Psoas muscle (tissue), 8 donors: Measurements from ENCODE around the gene HAPLN3. TPM values are rescaled to one million over a fixed set of nuclear protein-coding genes. Genes with fewer than 3 reads are reported as not detected.
A peak's percentile ranks its signal among the peaks of the same experiment; 100 is the strongest.

Source experiments
- ATAC-seq, 4 donors: fragments of 200-7000 bp; cut with Tn5 transposase; one replicate each; pipeline ENCODE4 v1.9.1; 2020; ENCODE audit warnings: moderate library complexity in 3 of 4, mild to moderate bottlenecking in 2 of 4
- DNase-seq, 2 donors: peaks; one replicate each; pipeline ENCODE4 v3.0.0-alpha.2; 2020
- H3K27ac ChIP-seq: fragments of 200-600 bp; one replicate; pipeline ENCODE4 v1.8.0; 2022
- H3K27me3 ChIP-seq, 3 donors: fragments of 200-600 bp in 1 of 3; one replicate each; pipeline versions ENCODE4 v1.6.1 to v1.8.0; 2013 to 2022; ENCODE audit warnings: low read length in 2 of 3, mild to moderate bottlenecking in 2 of 3, moderate library complexity in 1 of 3; ENCODE audit not compliant: insufficient read depth in 3 of 3
- H3K36me3 ChIP-seq, 2 donors: fragments of 200-600 bp in 1 of 2; one replicate each; pipeline versions ENCODE4 v1.6.1 to v1.8.0; 2013 to 2022; ENCODE audit warnings: low read depth in 1 of 2, mild to moderate bottlenecking in 1 of 2, moderate library complexity in 1 of 2; ENCODE audit not compliant: insufficient read depth in 1 of 2
- H3K4me1 ChIP-seq: fragments of 200-600 bp; one replicate; pipeline ENCODE4 v1.8.0; 2022
- H3K4me3 ChIP-seq: fragments of 200-600 bp; one replicate; pipeline ENCODE4 v1.8.0; 2022; ENCODE audit warnings: mild to moderate bottlenecking
- H3K9me3 ChIP-seq: fragments of 200-600 bp; one replicate; pipeline ENCODE4 v1.8.0; 2022
- WGBS, 3 donors: extraction: QIAGEN DNeasy Blood & Tissue Kit; methylation state at CpG; one replicate each; pipeline versions ENCODE4 v1.1.6 to v1.1.7; 2013; 5-methylcytosine and 5-hydroxymethylcytosine counted together
- intact Hi-C, 2 donors: fragments of 100-400 bp; cut with DNase I; formaldehyde crosslinking; loops; one replicate each; pipeline versions ENCODE4 v1.11.0 to v1.14.2; 2022
- polyA plus RNA-seq, 3 donors: library from polyadenylated mRNA; stranded (reverse); fragments of 200-250 nt; gene quantifications; one replicate each; pipeline ENCODE4 v1.2.3, GENCODE V29; 2013
- total RNA-seq, 4 donors: library from RNA; stranded (reverse); fragmentation: NEBNext Ultra II Directional in 2 of 4; extraction: Animal tissue kit (Norgen Biotek cat#: 25700) in 2 of 4; gene quantifications; one replicate each; pipeline versions ENCODE4 v1.2.1 to v1.2.4, GENCODE V29; 2021 to 2023
- TF ChIP-seq, protein P1 (sequence below): fragments of 200-600 bp; IDR thresholded peaks from one replicate; pipeline ENCODE4 v1.8.0; 2022; ENCODE audit warnings: antibody characterized with exemption
- donor health status: healthy with polysubstance abuse.
- donor health status: DM: no; HTN: no; CAD: no; lungs with moderate emphysema.
- donor health status: Bipolar disorder and iron deficiency.
- donor health status: healthy.
- donor health status: DM: yes; HTN: yes; CAD: no.
- donor health status: DM: no; HTN: no; CAD: no.
- donor health status: DM: no; HTN: no; CAD: no.
- donor health status: DM: yes; HTN: yes; CAD: no.

The HAPLN3 gene
- total and polyA plus RNA-seq, 7 donors, result 1.2 to 5.8 (median 3.9) TPM

DNA sequence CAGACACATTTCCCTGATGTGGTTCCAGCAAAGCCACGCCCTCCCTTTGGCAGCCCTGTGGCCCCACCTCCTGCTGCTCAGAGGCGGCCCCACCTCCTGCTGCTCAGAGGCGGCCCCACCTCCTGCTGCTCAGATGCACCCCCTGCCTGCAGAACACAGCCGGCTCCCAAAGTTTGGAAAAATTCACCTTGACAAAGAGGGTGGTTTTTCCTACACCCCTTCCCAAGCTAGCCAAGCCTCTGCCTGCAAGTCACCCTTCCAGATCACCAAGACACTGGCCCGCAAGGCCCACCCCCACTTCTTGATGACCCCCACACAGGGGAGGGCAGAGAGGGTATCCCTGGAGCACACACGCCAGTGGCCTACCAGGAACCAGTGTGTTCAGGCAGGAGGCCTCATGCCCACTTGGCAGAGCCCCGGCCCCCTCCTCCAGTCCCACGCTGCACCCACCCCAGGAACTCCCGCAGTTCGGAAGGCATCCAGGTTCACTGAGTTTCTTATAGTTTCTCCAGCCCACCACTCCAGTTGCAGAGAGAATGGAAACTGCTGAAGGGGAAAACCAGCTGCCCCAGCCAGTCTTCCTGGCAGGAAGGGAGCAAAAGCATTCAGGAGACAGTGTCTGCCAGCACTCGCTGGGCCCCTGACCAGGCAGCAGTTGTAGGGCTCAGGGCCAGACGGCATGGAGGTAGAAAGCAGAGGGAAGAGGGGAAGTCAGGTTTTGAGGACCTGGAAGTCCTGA, 2.3 kb upstream of the HAPLN3 start:
- H3K36me3 ChIP-seq, result peaks cover 0 to 36% of the 10 kb centered on the region in 2 donors
- intact Hi-C loops, result loop anchor here in 1 of 2 donors (5.0 to 10.0 kb wide), 2 partner anchors 243 to 275 kb away; partner anchors contain the start of gene AEN
- TF ChIP-seq, protein P1, sequence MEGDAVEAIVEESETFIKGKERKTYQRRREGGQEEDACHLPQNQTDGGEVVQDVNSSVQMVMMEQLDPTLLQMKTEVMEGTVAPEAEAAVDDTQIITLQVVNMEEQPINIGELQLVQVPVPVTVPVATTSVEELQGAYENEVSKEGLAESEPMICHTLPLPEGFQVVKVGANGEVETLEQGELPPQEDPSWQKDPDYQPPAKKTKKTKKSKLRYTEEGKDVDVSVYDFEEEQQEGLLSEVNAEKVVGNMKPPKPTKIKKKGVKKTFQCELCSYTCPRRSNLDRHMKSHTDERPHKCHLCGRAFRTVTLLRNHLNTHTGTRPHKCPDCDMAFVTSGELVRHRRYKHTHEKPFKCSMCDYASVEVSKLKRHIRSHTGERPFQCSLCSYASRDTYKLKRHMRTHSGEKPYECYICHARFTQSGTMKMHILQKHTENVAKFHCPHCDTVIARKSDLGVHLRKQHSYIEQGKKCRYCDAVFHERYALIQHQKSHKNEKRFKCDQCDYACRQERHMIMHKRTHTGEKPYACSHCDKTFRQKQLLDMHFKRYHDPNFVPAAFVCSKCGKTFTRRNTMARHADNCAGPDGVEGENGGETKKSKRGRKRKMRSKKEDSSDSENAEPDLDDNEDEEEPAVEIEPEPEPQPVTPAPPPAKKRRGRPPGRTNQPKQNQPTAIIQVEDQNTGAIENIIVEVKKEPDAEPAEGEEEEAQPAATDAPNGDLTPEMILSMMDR, result peak; percentile 53
- ATAC-seq, result peak; percentile 49 to 83 (median 75)
- H3K9me3 ChIP-seq, result no peaks in the 10 kb centered on the region
- peaks cover 0 to 2% (median 0%) of the 10 kb centered on the region in 3 donors for H3K27me3 ChIP-seq
- peaks cover 31% of the 10 kb centered on the region for H3K4me1 ChIP-seq
- peak; percentile 78 to 96 for DNase-seq
- no peak overlapping the region for H3K4me3 ChIP-seq
- peak overlapping the region; percentile 74 for H3K27ac ChIP-seq
- WGBS, 3 donors, result 7 to 12% (median 11%) methylated on average over 12 of the region's 12 CpGs

DNA sequence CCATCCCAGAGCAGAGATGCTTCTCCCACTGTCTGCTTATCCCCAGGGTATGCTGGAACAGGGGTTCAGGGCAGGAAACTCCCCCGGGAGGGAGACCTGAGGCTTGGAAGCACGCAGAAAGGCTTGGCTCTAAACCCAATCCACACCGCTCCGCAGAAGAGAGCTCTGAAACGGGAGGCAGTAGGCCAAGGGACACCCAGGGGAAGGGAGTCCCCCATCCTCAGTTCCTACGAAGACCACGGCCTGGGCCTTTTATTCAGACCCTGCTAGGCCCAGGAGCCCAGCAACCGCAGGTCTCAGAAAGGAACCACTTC, 1.8 kb upstream of the HAPLN3 start:
- intact Hi-C loops, result loop anchor here in 1 of 2 donors (5.0 to 10.0 kb wide), 2 partner anchors 242 to 275 kb away; partner anchors contain the start of gene AEN
- peak overlapping the region; percentile 74 for H3K27ac ChIP-seq
- DNase-seq (no peak), ATAC-seq (no peak)
- peaks cover 0 to 2% (median 0%) of the 10 kb centered on the region in 3 donors for H3K27me3 ChIP-seq
- peaks cover 26% of the 10 kb centered on the region for H3K4me1 ChIP-seq
- WGBS, 3 donors, result 3 to 20% (median 9%) methylated on average over 6 to 8 of the region's 8 CpGs
- no peaks in the 10 kb centered on the region for H3K9me3 ChIP-seq
- peaks cover 0 to 31% of the 10 kb centered on the region in 2 donors for H3K36me3 ChIP-seq
- no peak overlapping the region for H3K4me3 ChIP-seq
- TF ChIP-seq, protein P1, result no peak

GRCh38 chr15:88896333-88897033, 1.1 kb upstream of the HAPLN3 start:
- no peak for DNase-seq
- peak in 1 of 4 donors; percentile 3 for ATAC-seq
- TF ChIP-seq, protein P1, result no peak

GRCh38 chr15:88894348-88894818, 961 bp downstream of the HAPLN3 start:
- no peaks in the 10 kb centered on the region for H3K9me3 ChIP-seq
- no peak overlapping the region for H3K27ac ChIP-seq
- peaks cover 16% of the 10 kb centered on the region for H3K4me1 ChIP-seq
- H3K4me3 ChIP-seq, result peak overlapping the region; percentile 56
- TF ChIP-seq, protein P1, result peak; percentile 65
- DNase-seq, result peak; percentile 64 to 83
- peaks cover 0 to 8% of the 10 kb centered on the region in 2 donors for H3K36me3 ChIP-seq
- 3 to 5% (median 5%) methylated on average over 23 of the region's 23 CpGs for WGBS, 3 donors
- H3K27me3 ChIP-seq, result peaks cover 0 to 2% (median 0%) of the 10 kb centered on the region in 3 donors
- intact Hi-C loops, result loop anchor here in 1 of 2 donors (10.0 kb wide), 1 partner anchor 240 kb away; no protein-coding TSS in a partner anchor
- ATAC-seq, result peak; percentile 28 to 50 (median 42)

More at GRCh38 chr15:88896333-88897033, 1.1 kb upstream of the HAPLN3 start:
- intact Hi-C loops, result loop anchor here in 1 of 2 donors (5.0 to 10.0 kb wide), 2 partner anchors 242 to 274 kb away; partner anchors contain the start of gene AEN
- peaks cover 20% of the 10 kb centered on the region for H3K4me1 ChIP-seq
- H3K27ac ChIP-seq, result peak overlapping the region; percentile 74
- 62 to 70% (median 67%) methylated on average over 8 of the region's 8 CpGs for WGBS, 3 donors
- H3K4me3 ChIP-seq, result no peak overlapping the region
- peaks cover 0 to 25% of the 10 kb centered on the region in 2 donors for H3K36me3 ChIP-seq
- no peaks in the 10 kb centered on the region for H3K9me3 ChIP-seq
- H3K27me3 ChIP-seq, result peaks cover 0 to 2% (median 0%) of the 10 kb centered on the region in 3 donors
